ENCODE results near the gene SLF2.
"Not testable (repeated sequence)": the region's sequence is repeated elsewhere in the genome, so short reads cannot be mapped to it uniquely, and the experiment has no call there.

Gene SLF2

DNA sequence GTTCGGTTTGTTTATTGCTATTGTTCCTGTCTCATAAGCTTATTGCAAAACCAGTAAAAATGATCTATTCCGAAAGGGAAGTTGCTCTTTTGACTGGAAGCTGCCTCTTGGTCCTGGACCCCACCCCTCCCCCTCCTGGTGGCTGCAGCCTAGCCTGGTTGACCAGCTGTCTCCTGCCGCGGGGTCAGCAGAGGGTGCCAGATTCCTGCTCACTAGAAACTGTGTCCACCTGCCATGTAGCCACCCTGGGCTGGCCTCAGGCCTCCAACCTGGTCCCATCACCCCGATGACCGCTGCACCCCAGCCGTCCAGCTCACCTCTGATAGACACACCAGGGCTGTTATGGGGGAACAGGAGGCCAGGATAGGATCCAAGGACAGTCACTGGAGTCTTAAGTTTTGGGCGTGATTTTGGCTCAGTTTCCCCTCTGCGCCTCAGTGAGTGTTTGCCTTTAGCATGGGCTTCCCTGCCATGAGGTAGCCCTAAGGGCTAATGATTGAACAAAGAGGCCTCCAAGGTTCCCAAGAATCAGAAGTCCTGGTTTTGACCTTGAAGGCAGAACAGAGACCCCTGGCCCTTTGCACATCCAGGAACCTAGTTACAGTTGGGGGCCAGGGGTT, 32.9 kb upstream of the SLF2 start:
- no peak for DNase-seq (ENCODE audit: low spot score)
- TF ChIP-seq, protein P1, sequence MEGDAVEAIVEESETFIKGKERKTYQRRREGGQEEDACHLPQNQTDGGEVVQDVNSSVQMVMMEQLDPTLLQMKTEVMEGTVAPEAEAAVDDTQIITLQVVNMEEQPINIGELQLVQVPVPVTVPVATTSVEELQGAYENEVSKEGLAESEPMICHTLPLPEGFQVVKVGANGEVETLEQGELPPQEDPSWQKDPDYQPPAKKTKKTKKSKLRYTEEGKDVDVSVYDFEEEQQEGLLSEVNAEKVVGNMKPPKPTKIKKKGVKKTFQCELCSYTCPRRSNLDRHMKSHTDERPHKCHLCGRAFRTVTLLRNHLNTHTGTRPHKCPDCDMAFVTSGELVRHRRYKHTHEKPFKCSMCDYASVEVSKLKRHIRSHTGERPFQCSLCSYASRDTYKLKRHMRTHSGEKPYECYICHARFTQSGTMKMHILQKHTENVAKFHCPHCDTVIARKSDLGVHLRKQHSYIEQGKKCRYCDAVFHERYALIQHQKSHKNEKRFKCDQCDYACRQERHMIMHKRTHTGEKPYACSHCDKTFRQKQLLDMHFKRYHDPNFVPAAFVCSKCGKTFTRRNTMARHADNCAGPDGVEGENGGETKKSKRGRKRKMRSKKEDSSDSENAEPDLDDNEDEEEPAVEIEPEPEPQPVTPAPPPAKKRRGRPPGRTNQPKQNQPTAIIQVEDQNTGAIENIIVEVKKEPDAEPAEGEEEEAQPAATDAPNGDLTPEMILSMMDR (IDR thresholded peaks at IDR 0.05; ENCODE audit: extremely low read depth, insufficient read depth, missing control alignments) = peak; percentile 28
- in situ Hi-C loops (cut with MboI; ENCODE audit: low pct_unique_long_range_greater_than_20kb, low sequenced_read_pairs, unreplicated experiment) = no loop called here

DNA sequence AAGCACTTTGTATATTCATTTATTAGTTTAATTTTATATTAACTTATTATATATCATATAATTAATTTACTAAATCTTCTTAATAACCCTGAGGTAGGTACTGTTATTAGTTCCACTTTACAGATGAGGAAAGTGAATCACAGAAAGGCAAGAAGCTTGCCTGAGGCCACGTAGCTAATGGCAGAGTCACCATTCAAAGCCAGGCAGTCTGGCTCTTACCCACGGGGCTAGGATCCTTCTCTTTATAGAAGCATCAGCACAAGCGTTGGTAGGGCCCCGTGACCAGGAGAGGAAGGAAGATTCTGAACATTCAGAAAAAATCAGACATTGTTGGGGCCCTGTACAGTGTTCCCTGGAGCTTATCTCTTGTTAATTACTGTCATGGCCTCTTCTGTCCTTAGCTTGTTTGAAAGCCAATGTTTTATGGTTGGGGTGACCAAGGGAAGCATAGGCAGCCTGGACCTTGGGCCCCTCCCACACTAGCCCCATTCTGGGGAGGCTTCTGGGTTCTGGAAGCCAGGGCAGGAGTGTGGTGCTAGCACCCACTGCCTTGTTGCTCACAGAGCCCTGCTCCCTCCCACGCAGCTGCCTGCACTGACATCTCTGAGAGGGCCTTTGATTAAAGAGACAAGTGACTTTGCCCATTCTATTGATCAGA, 31.1 kb upstream of the SLF2 start:
- in situ Hi-C loops (cut with MboI; ENCODE audit: low pct_unique_long_range_greater_than_20kb, low sequenced_read_pairs, unreplicated experiment) = no loop called here
- TF ChIP-seq, protein P1 (IDR thresholded peaks at IDR 0.05; ENCODE audit: extremely low read depth, insufficient read depth, missing control alignments) = no peak
- no peak for DNase-seq (ENCODE audit: low spot score)

DNA sequence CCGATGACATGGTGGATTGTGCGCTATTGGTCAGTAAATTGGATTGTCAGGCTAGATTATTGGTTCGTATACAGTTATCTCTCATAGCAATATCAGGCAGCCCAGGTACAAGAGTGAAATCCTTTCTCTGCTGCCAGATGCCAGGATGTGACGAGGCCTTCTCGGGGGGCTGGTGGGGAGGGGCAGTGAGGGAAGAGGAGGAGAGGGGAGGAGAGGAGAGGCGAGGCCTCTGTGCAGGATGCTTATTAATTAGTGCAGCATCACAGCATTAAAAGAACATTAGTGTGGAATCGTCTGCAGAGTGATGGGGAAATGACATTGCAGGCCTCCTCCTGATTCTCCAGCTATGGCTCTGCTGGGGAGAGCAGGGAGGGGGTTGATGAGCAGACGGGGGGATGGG, 30.5 kb upstream of the SLF2 start:
- no peak for DNase-seq (ENCODE audit: low spot score)
- TF ChIP-seq, protein P1 (IDR thresholded peaks at IDR 0.05; ENCODE audit: extremely low read depth, insufficient read depth, missing control alignments) = no peak
- in situ Hi-C loops (cut with MboI; ENCODE audit: low pct_unique_long_range_greater_than_20kb, low sequenced_read_pairs, unreplicated experiment) = no loop called here

DNA sequence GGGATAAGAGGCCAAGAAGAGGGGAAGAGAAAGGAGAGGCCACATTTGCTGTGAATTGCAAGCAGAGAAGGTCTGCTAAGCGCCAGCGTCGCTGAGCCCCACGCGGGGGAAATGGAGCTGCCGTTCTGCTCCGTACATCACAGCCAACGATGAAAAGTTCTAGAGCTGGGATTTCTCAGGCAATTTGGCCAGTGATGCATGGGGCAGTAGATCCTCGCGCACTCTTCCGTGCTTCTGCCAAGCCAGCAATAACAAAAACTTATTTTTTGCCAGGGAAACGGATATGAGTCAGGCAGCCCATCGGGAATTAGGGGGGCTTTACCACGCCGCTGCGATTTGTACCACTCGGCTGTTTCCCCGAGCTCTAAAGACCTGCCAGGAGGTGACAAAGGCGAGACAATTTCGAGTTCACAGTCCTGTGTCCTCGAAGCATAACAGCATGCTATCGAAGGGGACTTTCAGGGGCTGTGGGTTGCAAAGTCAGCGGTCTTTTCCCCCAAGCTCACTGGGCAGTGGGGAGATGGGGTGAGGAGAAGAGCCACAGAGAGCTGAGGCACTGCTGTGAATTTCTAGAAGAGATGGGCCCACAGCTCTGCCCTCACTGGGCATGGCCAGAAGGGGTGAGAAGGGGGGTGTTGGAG, 30.0 kb upstream of the SLF2 start:
- DNase-seq (ENCODE audit: low spot score) = no peak
- in situ Hi-C loops (cut with MboI; ENCODE audit: low pct_unique_long_range_greater_than_20kb, low sequenced_read_pairs, unreplicated experiment) = no loop called here
- TF ChIP-seq, protein P1 (IDR thresholded peaks at IDR 0.05; ENCODE audit: extremely low read depth, insufficient read depth, missing control alignments) = no peak

DNA sequence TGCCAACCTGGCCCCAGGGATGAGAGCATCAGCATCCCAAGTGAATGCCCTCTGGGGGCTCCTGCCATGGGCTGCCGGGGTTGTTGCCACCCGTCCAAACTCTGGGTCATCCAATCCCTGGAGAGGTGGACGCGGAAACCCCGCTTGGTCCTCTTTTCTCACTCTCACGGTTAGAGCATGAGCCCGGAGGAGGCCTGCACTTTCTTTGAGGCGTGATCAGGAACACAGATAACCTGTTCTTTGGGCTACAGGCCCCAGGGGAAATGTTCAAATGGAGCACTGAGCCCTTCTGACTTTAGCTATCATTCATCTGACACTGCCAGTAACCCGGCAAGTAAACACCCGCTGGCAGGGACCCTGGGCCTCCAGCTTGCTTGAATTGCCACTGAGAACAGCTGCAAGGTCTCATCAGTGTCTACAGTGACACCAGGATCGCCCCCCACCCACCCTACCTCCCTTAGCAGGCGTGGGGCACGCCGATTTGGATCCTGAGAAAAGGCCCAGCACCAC, 29.4 kb upstream of the SLF2 start:
- DNase-seq (ENCODE audit: low spot score) = no peak
- TF ChIP-seq, protein P1 (IDR thresholded peaks at IDR 0.05; ENCODE audit: extremely low read depth, insufficient read depth, missing control alignments) = no peak
- in situ Hi-C loops (cut with MboI; ENCODE audit: low pct_unique_long_range_greater_than_20kb, low sequenced_read_pairs, unreplicated experiment) = no loop called here

DNA sequence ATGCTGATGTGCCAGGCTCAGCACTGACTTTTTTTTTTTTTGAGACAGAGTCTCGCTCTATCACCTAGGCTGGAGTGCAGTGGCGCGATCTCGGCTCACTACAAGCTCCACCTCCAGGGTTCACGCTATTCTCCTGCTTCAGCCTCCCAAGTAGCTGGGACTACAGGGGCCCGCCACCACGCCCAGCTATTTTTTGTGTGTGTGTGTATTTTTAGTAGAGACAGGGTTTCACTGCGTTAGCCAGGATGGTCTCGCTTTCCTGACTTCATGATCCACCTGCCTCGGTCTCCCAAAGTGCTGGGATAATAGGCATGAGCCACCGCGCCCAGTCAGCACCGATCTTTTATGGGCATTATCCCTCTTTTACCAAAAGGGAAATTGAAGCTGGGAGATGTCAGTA, 27.2 kb upstream of the SLF2 start:
- DNase-seq (ENCODE audit: low spot score); in situ Hi-C loops (cut with MboI; ENCODE audit: low pct_unique_long_range_greater_than_20kb, low sequenced_read_pairs, unreplicated experiment): not testable (repeated sequence)

DNA sequence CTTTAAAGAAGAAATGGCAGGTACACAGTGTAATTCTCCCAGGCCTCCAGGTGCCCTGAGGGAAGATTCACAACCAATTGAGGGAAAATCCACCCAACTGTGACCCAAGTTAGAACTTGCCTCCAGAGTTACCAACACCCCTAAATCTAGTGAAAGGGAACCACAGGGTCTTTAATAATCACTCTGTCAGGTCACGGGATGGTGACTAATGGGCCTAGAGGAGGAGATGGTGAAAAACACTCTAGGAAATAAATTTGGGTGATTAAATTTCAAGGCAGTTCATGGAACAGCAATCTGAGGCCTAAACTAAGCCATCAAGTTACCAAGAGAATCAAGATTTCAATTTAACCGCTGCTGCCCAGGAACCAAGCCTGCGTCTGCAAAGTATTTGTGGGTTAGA, 26.7 kb upstream of the SLF2 start:
- TF ChIP-seq, protein P1 (IDR thresholded peaks at IDR 0.05; ENCODE audit: extremely low read depth, insufficient read depth, missing control alignments) = no peak
- no peak for DNase-seq (ENCODE audit: low spot score)
- in situ Hi-C loops (cut with MboI; ENCODE audit: low pct_unique_long_range_greater_than_20kb, low sequenced_read_pairs, unreplicated experiment) = no loop called here
